ENCODE data around the gene METTL16. TPM values are rescaled to one million over a fixed set of nuclear protein-coding genes. Genes with fewer than 3 reads are reported as not detected.

Gene METTL16
- total RNA-seq, 2 experiments from 2014 or later: 55.7 to 58.0 TPM

DNA sequence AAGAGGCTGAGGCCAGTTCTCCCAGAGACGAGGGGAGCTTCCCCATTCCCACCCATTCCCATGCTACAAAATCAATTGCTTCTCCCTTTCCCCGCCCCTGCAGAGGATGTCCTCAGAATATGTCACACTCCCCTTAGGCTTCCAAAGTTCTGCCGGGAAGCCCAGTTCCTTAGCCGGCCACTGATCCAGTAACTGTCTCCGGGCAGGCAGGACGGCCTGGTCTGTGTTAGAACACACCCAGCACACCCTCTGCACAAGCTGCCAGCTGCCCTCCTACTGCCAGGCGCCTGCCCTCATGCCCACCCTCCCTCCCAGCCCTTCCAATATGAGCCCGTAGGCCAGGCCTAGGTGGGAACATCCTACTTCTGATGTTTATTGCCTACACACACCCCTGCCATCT lies 143.3 kb downstream of the METTL16 start:
- Mint-ChIP-seq H3K27ac (no peak overlapping the region), H3K27me3 (no peaks in the 10 kb centered on the region), H3K9me3 (no peaks in the 10 kb centered on the region), H3K4me3 (no peak overlapping the region), H3K4me1 (ENCODE audit: low read depth) (no peaks in the 10 kb centered on the region), H3K36me3 (ENCODE audit: low read depth) (peaks cover 48% of the 10 kb centered on the region)
- Histone ChIP-seq H3K27ac (ENCODE audit: low read depth in 1 of 2, low read length in 2 of 2) (no peak overlapping the region), H3K9me3 (ENCODE audit: control insufficient read depth in 1 of 2, insufficient read depth in 1 of 2, low read length in 2 of 2) (no peaks in the 10 kb centered on the region), H3K27me3 (ENCODE audit: control insufficient read depth in 1 of 2, insufficient read depth in 2 of 2, low read length in 2 of 2) (no peaks in the 10 kb centered on the region), H3K4me1 (ENCODE audit: insufficient read depth, low read length) (no peaks in the 10 kb centered on the region), H3K4me3 (ENCODE audit: low read length) (no peak overlapping the region), H3K36me3 (ENCODE audit: insufficient read depth, low read length) (peaks cover 43% of the 10 kb centered on the region)
- POLR2A ChIA-PET: no interaction called here
- CTCF ChIA-PET: interaction anchor here (1.1 kb wide), 1 partner anchor 15 kb away, joined by 3 read pairs; no protein-coding TSS in a partner anchor
- intact Hi-C loops (cut with DNase I, micrococcal nuclease): no loop called here
- DNase-seq: no peak
- ATAC-seq (ENCODE audit: poor library complexity): no peak
- TF ChIP-seq, protein P1, sequence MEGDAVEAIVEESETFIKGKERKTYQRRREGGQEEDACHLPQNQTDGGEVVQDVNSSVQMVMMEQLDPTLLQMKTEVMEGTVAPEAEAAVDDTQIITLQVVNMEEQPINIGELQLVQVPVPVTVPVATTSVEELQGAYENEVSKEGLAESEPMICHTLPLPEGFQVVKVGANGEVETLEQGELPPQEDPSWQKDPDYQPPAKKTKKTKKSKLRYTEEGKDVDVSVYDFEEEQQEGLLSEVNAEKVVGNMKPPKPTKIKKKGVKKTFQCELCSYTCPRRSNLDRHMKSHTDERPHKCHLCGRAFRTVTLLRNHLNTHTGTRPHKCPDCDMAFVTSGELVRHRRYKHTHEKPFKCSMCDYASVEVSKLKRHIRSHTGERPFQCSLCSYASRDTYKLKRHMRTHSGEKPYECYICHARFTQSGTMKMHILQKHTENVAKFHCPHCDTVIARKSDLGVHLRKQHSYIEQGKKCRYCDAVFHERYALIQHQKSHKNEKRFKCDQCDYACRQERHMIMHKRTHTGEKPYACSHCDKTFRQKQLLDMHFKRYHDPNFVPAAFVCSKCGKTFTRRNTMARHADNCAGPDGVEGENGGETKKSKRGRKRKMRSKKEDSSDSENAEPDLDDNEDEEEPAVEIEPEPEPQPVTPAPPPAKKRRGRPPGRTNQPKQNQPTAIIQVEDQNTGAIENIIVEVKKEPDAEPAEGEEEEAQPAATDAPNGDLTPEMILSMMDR (IDR thresholded peaks at IDR 0.05): no peak

DNA sequence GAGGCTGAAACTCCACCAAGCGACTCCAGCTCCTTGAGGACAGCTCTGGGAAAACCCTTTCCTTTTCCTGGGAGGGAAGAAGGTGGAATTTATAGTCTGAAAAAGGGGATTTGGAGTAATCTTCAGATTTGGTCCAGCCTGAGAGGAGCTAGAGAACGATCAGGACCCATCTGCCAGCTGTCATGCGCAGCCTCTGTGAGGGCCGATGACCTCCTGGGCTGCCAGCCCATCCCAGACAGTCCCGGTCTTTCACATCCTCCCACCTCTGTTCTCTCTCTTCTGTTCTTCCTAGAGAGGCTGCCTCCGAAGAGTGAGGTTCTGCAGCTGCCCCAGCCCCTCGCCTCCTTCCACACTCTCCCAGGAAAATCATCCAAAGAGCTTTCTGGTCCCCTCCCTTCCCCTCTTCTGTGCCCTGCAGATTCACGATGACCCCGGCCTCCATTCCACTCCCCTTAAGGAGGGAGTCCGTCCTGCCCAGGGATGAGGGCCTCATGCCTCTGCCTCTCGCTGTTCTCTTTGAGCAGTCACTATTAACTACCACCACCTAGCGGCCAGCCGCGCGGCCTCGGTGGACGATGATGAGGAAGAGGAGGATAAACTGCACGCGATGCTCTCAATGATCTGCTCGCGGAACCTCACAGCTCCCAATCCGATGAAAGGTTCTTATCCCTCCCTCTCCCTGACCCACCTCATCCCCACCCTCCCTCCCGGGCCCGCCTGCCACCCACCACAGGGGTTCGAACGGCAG lies 144.8 kb downstream of the METTL16 start:
- CTCF ChIA-PET: interaction anchor here (1.1 kb wide), 1 partner anchor 13 kb away, joined by 3 read pairs; no protein-coding TSS in a partner anchor
- Mint-ChIP-seq H3K27ac (no peak overlapping the region), H3K4me1 (ENCODE audit: low read depth) (no peaks in the 10 kb centered on the region), H3K4me3 (no peak overlapping the region), H3K9me3 (no peaks in the 10 kb centered on the region), H3K36me3 (ENCODE audit: low read depth) (peaks cover 52% of the 10 kb centered on the region), H3K27me3 (no peaks in the 10 kb centered on the region)
- intact Hi-C loops (cut with DNase I, micrococcal nuclease): no loop called here
- H3K4me1 ChIP-seq (ENCODE audit: insufficient read depth, low read length): no peaks in the 10 kb centered on the region
- H3K9me3 ChIP-seq (ENCODE audit: control insufficient read depth in 1 of 2, insufficient read depth in 1 of 2, low read length in 2 of 2): no peaks in the 10 kb centered on the region
- peaks cover 43% of the 10 kb centered on the region for H3K36me3 ChIP-seq (ENCODE audit: insufficient read depth, low read length)
- no peak overlapping the region for H3K4me3 ChIP-seq (ENCODE audit: low read length)
- H3K27me3 ChIP-seq (ENCODE audit: control insufficient read depth in 1 of 2, insufficient read depth in 2 of 2, low read length in 2 of 2): no peaks in the 10 kb centered on the region
- POLR2A ChIA-PET: no interaction called here
- TF ChIP-seq, protein P1 (IDR thresholded peaks at IDR 0.05): no peak
- no peak overlapping the region for H3K27ac ChIP-seq (ENCODE audit: low read depth in 1 of 2, low read length in 2 of 2)
- DNase-seq: no peak
- ATAC-seq (ENCODE audit: poor library complexity): no peak

Other genes with a start within 250 kb of the METTL16 start
- 10 to 100 TPM; 39.3 to 39.7 TPM for gene SMG6, start 208.1 kb downstream of the METTL16 start, total RNA-seq
- 1 to 10 TPM; 2.5 to 2.8 TPM for gene SRR, start 207.9 kb downstream of the METTL16 start, total RNA-seq
- 10 to 100 TPM; 29.6 to 31.9 TPM for gene TSR1, start 175.4 kb downstream of the METTL16 start, total RNA-seq
- 100 to 1,000 TPM; 147 to 154 TPM for gene SGSM2, start 174.4 kb downstream of the METTL16 start, total RNA-seq
- 100 to 1,000 TPM; 111 to 118 TPM for gene MNT, start 110.8 kb downstream of the METTL16 start, total RNA-seq
- 100 to 1,000 TPM; 120 to 123 TPM for gene PAFAH1B1, start 81.8 kb upstream of the METTL16 start, total RNA-seq
- 10 to 100 TPM; 34.4 to 34.8 TPM for gene CLUH, start 199.9 kb upstream of the METTL16 start, total RNA-seq
- gene CCDC92B, start 237.8 kb upstream of the METTL16 start, total RNA-seq: under 1 TPM; 0.11 to 0.28 TPM